Measurements from ENCODE around the gene ZBTB20. TPM values are rescaled to one million over a fixed set of nuclear protein-coding genes. Genes with fewer than 3 reads are reported as not detected.

ZBTB20 gene
- total and polyA plus RNA-seq, 4 donors = 0.74 to 77.1 (median 27.9) TPM

DNA sequence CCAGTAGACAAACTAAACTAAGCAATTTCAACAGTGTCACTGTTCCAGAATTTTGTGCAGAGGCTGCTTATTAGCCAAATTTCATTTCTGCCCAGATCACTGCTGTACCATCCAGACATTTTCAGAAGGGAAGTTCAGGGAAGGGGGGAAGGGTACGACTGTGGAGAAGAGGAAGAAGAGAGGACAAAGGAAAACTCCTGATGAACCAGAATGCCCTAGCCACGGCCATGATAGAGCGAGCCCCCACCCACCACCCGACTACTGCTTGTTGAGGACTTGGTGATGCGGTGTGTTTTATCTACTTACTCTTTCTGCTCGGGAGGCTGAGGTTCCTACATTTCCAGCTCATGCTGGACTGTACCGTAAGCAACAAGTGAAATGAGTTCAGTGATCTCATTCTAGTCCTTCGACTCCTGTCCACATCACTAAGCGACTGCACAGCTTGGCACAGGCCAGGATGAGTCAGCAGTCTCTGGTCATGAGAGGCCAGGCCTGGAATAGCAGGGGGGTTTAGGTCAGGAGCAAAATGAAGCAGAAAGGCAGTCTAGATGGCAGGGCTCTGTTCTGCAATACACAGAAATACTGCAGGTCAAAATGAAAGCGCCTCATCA lies 522.4 kb downstream of the ZBTB20 start:
- Histone ChIP-seq H3K27me3 (ENCODE audit: control insufficient read depth in 3 of 3, insufficient read depth in 3 of 3, low read length in 2 of 3) (no peaks in the 10 kb centered on the region), H3K4me1 (ENCODE audit: control insufficient read depth in 5 of 5, insufficient read depth in 5 of 5, low read length in 5 of 5) (peaks cover 2 to 25% (median 12%) of the 10 kb centered on the region in 5 donors), H3K27ac (ENCODE audit: low read depth in 1 of 2, low read length in 1 of 2) (peak overlapping the region; percentile 91 to 97), H3K9ac (ENCODE audit: insufficient read depth in 1 of 2, low read length in 2 of 2) (peak overlapping the region in 1 of 2 donors; percentile 71), H3K36me3 (ENCODE audit: control insufficient read depth in 4 of 4, insufficient read depth in 4 of 4, low read length in 4 of 4) (no peaks in the 10 kb centered on the region), H3K4me3 (no peak overlapping the region), H3K9me3 (ENCODE audit: control insufficient read depth in 4 of 4, insufficient read depth in 3 of 4, low read length in 3 of 4) (no peaks in the 10 kb centered on the region)
- TF ChIP-seq CTCF (IDR thresholded peaks at IDR 0.05; ENCODE audit: control extremely low read depth, extremely low read depth) = no peak
- WGBS, 2 donors = 46 to 58% methylated on average over 10 of the region's 10 CpGs
- ATAC-seq (ENCODE audit: insufficient read depth, low FRiP score) = peak; percentile 91
- DNase-seq = peak; percentile 75 to 87 (median 83)

- Histone ChIP-seq H3K9me3 (ENCODE audit: control insufficient read depth in 4 of 4, insufficient read depth in 3 of 4, low read length in 3 of 4) (no peaks in the 10 kb centered on the region), H3K4me3 (no peak overlapping the region), H3K9ac (ENCODE audit: insufficient read depth in 1 of 2, low read length in 2 of 2) (peak overlapping the region in 1 of 2 donors; percentile 71), H3K27me3 (ENCODE audit: control insufficient read depth in 3 of 3, insufficient read depth in 3 of 3, low read length in 2 of 3) (no peaks in the 10 kb centered on the region), H3K36me3 (ENCODE audit: control insufficient read depth in 4 of 4, insufficient read depth in 4 of 4, low read length in 4 of 4) (no peaks in the 10 kb centered on the region), H3K27ac (ENCODE audit: low read depth in 1 of 2, low read length in 1 of 2) (peak overlapping the region; percentile 89 to 97), H3K4me1 (ENCODE audit: control insufficient read depth in 5 of 5, insufficient read depth in 5 of 5, low read length in 5 of 5) (peaks cover 2 to 25% (median 12%) of the 10 kb centered on the region in 5 donors)
- DNase-seq = peak in 2 of 3 donors; percentile 15 to 62
- 41 to 67% methylated on average over 6 of the region's 6 CpGs for WGBS, 2 donors
- peak; percentile 35 for ATAC-seq (ENCODE audit: insufficient read depth, low FRiP score)
- TF ChIP-seq CTCF (IDR thresholded peaks at IDR 0.05; ENCODE audit: control extremely low read depth, extremely low read depth) = no peak
These were observed 523.0 kb downstream of the ZBTB20 start for GRCh38 chr3:114624047-114624445.

DNA sequence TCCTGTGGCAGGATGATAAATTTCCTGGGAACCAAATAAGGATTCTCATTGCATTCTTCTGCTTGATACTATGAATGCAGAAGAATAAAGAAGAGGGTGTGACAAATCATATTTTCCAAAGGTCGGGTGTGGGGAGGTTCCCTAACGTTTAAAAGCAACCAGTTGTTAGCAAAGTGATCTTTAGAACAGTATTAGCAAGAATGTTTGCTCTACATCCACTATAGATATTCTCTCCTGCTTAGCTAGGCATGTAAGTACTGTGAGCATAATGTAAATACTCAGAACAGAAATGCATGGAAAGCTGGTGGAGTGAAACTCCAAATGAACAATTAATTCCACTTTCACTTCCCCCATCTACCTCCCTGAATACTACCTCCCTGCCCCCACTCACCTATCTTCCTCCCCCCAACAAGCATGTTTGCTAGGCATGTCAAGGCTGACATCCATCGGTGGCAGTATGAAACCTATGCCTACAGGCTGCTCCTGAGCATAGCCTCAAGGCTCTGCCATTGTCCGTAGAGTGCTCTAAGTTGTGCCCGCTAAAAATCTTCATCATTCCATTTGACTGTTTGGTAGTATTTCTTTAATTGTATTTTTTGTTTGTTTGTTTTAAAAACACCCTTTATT lies 523.6 kb downstream of the ZBTB20 start:
- no peaks in the 10 kb centered on the region for H3K9me3 ChIP-seq (ENCODE audit: control insufficient read depth in 4 of 4, insufficient read depth in 3 of 4, low read length in 3 of 4)
- H3K27me3 ChIP-seq (ENCODE audit: control insufficient read depth in 3 of 3, insufficient read depth in 3 of 3, low read length in 2 of 3) = no peaks in the 10 kb centered on the region
- H3K36me3 ChIP-seq (ENCODE audit: control insufficient read depth in 4 of 4, insufficient read depth in 4 of 4, low read length in 4 of 4) = no peaks in the 10 kb centered on the region
- ATAC-seq (ENCODE audit: insufficient read depth, low FRiP score) (no peak), DNase-seq (peak in 1 of 3 donors; percentile 25)
- WGBS, 2 donors = 50 to 80% methylated on average over 5 of the region's 5 CpGs
- TF ChIP-seq CTCF (IDR thresholded peaks at IDR 0.05; ENCODE audit: control extremely low read depth, extremely low read depth) = no peak
- H3K9ac ChIP-seq (ENCODE audit: insufficient read depth in 1 of 2, low read length in 2 of 2) = peak overlapping the region in 1 of 2 donors; percentile 71
- peaks cover 2 to 25% (median 12%) of the 10 kb centered on the region in 5 donors for H3K4me1 ChIP-seq (ENCODE audit: control insufficient read depth in 5 of 5, insufficient read depth in 5 of 5, low read length in 5 of 5)
- H3K27ac ChIP-seq (ENCODE audit: low read depth in 1 of 2, low read length in 1 of 2) = peak overlapping the region; percentile 89 to 97
- no peak overlapping the region for H3K4me3 ChIP-seq
